Upper lobe of left lung (tissue), 4 donors: Measurements from ENCODE around the gene SLC9A8.

Experiments
- POLR2AphosphoS5 ChIP-seq, 2 donors: sonication (generic); formaldehyde crosslinking; IDR thresholded peaks; one replicate each; pipeline ENCODE4 v1.5.1; 2017; ENCODE audit warnings: antibody characterized with exemption in 2 of 2
- TF ChIP-seq, protein P1 (sequence below), 6 experiments: fragments of 450-650 bp in 4 of 6; fragments of 200-600 bp in 2 of 6; sonication (generic) in 2 of 6; IDR thresholded peaks; one replicate each; pipeline ENCODE4 v1.5.1; 2016 to 2019; ENCODE audit warnings: antibody characterized with exemption in 6 of 6

DNA sequence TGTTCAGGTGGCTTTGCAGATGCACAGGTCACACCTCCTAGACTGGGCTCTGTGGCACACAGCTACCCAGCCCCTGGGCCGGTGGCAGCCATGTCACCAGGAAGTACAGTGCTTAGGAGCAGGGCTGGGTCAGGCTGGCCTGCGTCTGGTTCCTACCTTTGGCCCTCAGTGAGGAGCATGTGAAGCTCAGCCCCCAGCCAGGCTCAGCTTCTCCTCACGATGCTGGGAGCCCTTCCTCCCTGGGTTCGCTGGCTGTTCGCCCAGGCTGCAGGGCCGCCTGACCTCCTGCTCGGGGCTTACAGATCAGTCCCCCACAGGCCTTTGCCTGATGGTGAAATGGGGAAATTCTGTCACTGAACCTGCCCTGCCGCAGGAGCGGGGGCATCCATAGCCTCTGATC lies 79.6 kb downstream of the SLC9A8 start:
- no peak for TF ChIP-seq POLR2AphosphoS5 (IDR thresholded peaks at IDR 0.05)
- TF ChIP-seq, protein P1, sequence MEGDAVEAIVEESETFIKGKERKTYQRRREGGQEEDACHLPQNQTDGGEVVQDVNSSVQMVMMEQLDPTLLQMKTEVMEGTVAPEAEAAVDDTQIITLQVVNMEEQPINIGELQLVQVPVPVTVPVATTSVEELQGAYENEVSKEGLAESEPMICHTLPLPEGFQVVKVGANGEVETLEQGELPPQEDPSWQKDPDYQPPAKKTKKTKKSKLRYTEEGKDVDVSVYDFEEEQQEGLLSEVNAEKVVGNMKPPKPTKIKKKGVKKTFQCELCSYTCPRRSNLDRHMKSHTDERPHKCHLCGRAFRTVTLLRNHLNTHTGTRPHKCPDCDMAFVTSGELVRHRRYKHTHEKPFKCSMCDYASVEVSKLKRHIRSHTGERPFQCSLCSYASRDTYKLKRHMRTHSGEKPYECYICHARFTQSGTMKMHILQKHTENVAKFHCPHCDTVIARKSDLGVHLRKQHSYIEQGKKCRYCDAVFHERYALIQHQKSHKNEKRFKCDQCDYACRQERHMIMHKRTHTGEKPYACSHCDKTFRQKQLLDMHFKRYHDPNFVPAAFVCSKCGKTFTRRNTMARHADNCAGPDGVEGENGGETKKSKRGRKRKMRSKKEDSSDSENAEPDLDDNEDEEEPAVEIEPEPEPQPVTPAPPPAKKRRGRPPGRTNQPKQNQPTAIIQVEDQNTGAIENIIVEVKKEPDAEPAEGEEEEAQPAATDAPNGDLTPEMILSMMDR (IDR thresholded peaks at IDR 0.05) = no peak
